GM21423 (cell line): ENCODE measurements around the gene RAN.
"Not testable (repeated sequence)": the region's sequence is repeated elsewhere in the genome, so short reads cannot be mapped to it uniquely, and the experiment has no call there.

ENCODE experiments used
- ATAC-seq: cut with Tn5 transposase; IDR thresholded peaks from one replicate; pipeline ENCODE4 v1.9.1; 2021; ENCODE audit warnings: mild to moderate bottlenecking, moderate library complexity; ENCODE audit not compliant: unreplicated experiment

The RAN gene

GRCh38 chr12:130878193-130879185, 6.6 kb downstream of the RAN start:
- no peak for ATAC-seq

GRCh38 chr12:130879212-130879686, 7.4 kb downstream of the RAN start:
- peak; percentile 92 for ATAC-seq

DNA sequence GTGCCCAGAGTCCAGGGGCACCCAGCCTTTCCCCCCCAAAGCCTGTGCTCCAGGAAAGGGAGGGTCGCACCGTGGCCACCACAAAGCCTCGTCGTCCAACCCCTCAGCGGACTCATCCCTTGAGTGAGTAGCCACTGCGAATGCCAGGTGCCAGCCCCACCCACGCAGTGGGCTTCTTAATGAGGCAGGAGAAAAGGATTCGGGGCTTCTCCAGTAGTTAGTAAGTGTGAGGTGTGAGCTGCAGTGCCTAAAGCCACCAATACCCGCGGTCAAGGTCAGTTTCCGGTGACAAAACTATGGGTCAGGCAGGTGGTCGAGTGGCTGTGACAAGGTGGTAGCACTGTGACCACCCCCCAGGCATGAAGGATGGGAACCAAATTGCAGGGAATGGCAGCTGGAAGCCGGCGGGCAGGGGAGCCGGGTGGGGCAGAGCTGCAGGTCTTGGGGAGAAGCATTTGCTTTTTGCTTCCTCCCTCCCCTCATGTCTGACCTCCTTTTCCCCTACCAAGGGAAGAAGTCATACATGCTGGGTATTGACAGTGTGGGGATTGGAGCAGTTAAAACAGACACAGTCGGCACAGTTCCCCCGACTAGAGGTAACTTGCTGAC, 8.0 kb downstream of the RAN start:
- ATAC-seq, result peak; percentile 7

GRCh38 chr12:130880411-130880885, 8.6 kb downstream of the RAN start:
- ATAC-seq, result peak; percentile 48

GRCh38 chr12:130881046-130881445, 9.2 kb downstream of the RAN start:
- ATAC-seq, result no peak

DNA sequence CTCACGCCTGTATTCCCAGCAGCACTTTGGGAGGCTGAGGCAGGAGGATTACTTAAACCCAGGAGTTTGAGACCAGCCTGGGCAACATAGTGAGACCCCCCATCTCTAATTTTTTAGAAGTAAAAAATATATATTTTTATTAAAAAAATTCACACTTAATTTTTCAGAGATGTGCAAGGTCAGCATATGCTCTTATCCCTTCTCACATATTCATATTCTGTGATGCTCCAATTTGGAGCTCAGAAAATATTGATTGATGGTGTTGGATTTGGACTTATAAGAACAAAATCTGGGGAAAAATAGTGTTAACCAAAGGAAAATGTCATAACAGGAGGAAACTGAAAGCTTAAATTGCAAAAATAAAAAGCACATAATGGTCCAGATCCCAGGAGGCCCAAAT, 9.7 kb downstream of the RAN start:
- no peak for ATAC-seq

DNA sequence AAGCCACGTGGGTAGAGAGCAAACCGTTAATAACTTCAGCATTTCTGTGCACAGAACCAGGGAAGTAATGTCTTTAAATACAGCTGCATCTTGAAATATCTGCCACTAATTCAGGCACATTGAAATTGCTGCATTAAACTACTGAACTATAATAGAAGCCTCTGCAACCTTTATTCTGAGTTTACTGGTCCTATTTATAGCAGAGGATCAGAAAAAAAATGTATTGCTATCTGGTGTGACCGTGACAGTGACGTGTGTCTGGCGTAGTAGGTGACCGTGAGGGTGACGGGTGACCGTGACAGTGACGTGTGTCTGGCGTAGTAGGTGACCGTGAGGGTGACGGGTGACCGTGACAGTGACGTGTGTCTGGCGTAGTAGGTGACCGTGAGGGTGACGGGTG, 15.3 kb downstream of the RAN start:
- not testable (repeated sequence) for ATAC-seq

DNA sequence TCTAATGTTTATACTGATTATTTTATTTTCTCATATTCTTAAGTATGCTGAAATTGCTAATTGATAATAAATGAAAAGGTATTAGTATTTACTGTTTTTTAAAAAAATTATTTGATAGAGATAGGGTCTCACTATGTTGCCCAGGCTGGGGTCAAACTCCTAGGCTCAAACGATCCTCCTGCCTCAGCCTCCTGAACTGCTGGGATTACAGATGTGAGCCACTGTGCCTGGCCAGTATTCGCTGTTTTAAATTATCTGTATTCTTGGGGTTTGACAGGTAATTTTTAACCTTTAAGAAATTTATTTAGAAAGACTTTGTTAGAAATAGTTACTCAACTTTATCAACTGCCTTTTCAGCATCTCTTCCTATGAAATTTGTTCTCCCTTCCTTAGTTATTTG, 32.2 kb downstream of the RAN start:
- no peak for ATAC-seq

DNA sequence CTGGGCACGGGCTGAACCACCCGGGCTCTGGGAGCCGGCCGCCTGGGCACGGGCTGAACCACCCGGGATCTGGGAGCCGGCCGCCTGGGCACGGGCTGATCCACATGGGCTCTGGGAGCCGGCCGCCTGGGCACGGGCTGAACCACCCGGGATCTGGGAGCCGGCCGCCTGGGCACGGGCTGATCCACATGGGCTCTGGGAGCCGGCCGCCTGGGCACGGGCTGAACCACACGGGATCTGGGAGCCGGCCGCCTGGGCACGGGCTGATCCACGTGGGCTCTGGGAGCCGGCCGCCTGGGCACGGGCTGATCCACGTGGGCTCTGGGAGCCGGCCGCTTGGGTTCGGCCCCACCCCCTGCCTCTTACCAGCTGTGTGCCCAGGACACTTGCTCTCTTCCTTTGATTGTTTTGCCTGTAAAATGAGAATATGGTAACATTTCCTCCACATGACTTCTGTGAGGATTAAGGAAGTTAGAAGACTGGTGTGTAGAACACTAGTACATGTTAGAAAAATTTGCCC, 33.1 kb downstream of the RAN start:
- ATAC-seq, result not testable (repeated sequence)

DNA sequence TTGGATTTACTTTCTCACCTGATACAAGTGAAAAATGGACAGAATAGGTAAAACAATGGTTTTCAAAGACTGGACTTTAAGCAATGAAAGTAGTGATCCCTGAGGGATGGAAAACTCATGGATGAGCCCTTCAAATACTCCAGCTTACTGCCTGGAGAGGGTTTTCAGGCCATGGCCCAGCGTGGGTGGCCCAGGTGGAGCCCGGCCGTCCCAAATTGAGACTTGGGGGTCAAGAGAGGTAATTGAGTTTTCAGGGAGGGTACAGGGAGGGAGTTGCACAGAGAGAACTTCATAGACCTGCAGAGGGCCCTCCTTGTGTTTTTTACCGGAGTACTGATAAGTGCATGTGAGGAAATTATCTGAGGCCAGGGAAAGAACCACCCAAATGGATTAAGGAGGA, 37.2 kb downstream of the RAN start:
- ATAC-seq, result no peak

GRCh38 chr12:130911193-130911592, 39.3 kb downstream of the RAN start:
- ATAC-seq, result no peak

GRCh38 chr12:130911933-130912332, 40.1 kb downstream of the RAN start:
- no peak for ATAC-seq

DNA sequence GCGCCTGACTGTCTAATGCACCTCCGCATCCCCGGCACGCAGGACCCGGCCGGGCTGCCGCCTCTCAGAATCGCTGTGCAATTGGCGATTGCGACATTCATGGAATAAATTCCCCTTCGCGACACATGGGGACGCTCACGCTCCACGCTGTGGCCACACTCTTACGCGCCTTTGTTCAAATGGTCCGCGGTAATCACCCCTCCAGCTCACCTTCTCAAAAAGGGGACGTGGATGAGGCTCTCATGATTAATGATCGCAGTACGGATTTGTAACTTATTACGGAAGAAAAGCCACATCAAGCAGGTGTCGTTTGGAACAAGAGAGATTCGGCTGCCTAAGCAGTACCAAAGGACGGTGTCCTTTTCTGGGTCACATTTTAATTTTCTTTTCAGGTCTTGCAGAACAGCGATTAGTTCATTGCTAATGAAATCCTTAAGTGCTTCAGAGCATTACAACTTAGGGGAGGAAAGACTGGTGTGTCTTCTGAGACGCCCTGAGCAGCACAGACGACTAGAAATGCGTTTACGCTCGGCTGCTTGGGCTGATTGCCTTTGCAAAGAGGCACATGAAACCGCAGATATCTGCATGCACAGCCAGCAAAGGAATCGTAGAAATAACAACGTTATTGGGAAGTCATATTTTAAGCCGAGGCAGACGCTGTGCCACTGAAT, 44.5 kb downstream of the RAN start:
- ATAC-seq, result no peak

DNA sequence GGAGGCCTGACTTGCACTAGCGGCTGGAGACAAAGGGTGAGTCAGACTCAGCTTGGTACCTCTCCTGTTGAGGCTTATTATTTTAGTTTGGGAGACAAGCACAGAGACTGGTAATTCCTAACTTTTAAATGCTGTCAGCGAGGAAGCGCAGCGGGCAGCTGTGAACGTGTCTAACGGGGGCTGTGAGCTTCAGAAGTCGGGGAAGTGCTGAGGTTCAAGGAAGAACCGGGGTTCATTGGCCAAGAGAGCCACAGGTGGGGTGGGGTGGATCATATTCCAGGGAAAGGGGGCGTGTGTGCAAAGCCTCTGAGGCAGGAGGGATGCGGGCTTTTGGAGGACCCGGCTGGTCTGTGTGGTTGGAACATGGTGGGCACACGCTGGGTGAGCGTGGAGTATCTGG, 45.7 kb downstream of the RAN start:
- ATAC-seq, result no peak

DNA sequence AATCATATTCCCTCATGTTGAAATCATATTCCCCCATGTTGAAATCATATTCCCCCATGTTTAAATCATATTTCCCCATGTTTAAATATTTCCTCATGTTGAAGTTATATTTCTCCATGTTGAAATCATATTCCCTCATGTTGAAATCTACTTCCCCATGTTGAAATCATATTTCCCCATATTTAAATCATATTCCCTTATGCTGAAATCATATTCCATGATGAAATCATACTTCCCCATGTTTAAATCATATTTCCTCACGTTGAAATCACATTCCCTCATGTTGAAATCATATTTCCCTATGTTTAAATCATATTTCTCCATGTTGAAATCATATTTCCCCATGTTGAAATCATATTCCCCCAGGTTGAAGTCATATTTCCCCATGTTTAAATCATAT, 47.2 kb downstream of the RAN start:
- no peak for ATAC-seq

- no peak for ATAC-seq
Measured at GRCh38 chr12:130920119-130920703, 48.3 kb downstream of the RAN start.

DNA sequence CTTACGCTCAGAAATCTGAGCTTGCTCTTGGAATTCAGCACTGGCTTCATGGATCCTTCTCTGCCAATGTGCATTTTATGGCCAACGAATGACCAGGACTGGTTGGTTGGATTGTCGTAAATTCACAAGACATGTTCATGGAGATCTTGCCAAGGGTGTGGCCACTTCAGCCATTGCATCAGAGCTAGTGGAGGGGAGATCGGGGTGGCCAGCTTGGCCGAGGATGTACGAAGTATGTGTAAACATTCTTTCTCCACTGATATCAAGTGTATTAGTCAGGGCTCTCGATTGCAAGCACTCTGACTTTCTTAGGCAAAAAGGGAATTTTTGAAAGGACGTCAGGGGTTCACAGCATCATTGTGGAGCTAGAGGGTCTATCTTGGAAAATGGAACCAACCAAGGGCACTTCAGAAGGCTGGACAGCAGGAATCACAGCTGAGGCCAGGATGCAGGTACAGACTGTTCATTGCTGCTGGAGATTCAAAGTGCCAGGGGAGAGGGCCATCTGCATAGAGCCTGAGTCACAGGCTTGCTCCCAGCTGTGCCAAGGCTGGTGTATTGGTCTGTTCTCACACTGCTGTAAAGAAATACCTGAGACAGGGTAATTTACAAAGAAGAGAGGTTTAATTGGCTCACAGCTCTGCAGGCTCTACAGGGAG, 49.0 kb downstream of the RAN start:
- no peak for ATAC-seq

GRCh38 chr12:130922511-130922953, 50.7 kb downstream of the RAN start:
- ATAC-seq, result no peak

- ATAC-seq, result no peak
Measured at GRCh38 chr12:130924966-130925665, 53.2 kb downstream of the RAN start.

DNA sequence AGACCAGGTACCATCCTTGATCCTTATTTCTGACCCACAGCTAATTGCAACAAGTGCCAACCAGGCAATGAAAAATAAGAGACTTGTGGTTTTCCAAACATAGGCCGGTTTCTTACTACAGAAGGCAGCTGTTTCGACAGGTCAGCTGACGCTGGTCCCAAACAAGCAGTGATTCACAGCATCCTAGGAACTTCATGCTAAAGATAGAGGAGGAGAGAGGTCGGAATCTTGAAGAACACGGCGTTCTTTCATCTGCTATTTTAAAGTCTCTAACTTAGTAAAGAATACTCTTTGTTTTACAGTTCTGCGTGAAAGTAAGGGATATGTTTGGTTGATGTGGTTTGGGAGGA, 53.8 kb downstream of the RAN start:
- ATAC-seq, result no peak
